Liver (tissue), 3 donors: ENCODE results near the gene HAGH.

Experiments used
- GABPA ChIP-seq, 2 donors: IDR thresholded peaks in 1 of 2; conservative IDR thresholded peaks in 1 of 2; 2 replicates each; pipeline ENCODE4 v1.6.1; 2016; ENCODE audit warnings: antibody characterized with exemption in 2 of 2, mild to moderate bottlenecking in 1 of 2, moderate library complexity in 1 of 2
- HNF4A ChIP-seq, 2 donors: conservative IDR thresholded peaks; 2 replicates each; pipeline ENCODE4 v1.6.1; 2016; ENCODE audit warnings: antibody characterized with exemption in 2 of 2, mild to moderate bottlenecking in 2 of 2
- JUND ChIP-seq, 2 donors: IDR thresholded peaks; 2 replicates each; pipeline ENCODE4 v1.6.1; 2016; ENCODE audit warnings: antibody characterized with exemption in 2 of 2
- RAD21 ChIP-seq, 2 donors: IDR thresholded peaks; 2 replicates each; pipeline ENCODE4 v1.6.1; 2016; ENCODE audit warnings: antibody characterized with exemption in 2 of 2, mild to moderate bottlenecking in 2 of 2
- RXRA ChIP-seq, 2 donors: IDR thresholded peaks; 2 replicates each; pipeline ENCODE4 v1.6.1; 2017 to 2018; ENCODE audit warnings: antibody characterized with exemption in 2 of 2, mild to moderate bottlenecking in 1 of 2
- SP1 ChIP-seq: IDR thresholded peaks from 2 replicates; pipeline ENCODE4 v1.6.1; 2018; ENCODE audit warnings: antibody characterized with exemption, mild to moderate bottlenecking
- TAF1 ChIP-seq: conservative IDR thresholded peaks from 2 replicates; pipeline ENCODE4 v1.6.1; 2016; ENCODE audit warnings: antibody characterized with exemption, mild to moderate bottlenecking
- YY1 ChIP-seq: IDR thresholded peaks from 2 replicates; pipeline ENCODE4 v1.6.1; 2016; ENCODE audit warnings: antibody characterized with exemption, mild to moderate bottlenecking
- TF ChIP-seq, protein P1 (sequence below): fragments of 150-350 bp; IDR thresholded peaks from 2 replicates; pipeline ENCODE4 v1.5.1; 2017; ENCODE audit warnings: improper control_type of control experiment, low read depth, low read length; ENCODE audit not compliant: missing input control
- TF ChIP-seq, protein P2 (sequence below): IDR thresholded peaks from 2 replicates; pipeline ENCODE4 v1.6.1; 2016; ENCODE audit warnings: antibody characterized with exemption
- TF ChIP-seq, protein P3 (sequence below): IDR thresholded peaks from 2 replicates; pipeline ENCODE4 v1.6.1; 2016; ENCODE audit warnings: antibody characterized with exemption
- TF ChIP-seq, protein P4 (sequence below): IDR thresholded peaks from 2 replicates; pipeline ENCODE4 v1.6.1; 2016; ENCODE audit warnings: antibody characterized with exemption, mild to moderate bottlenecking
- donor health status: healthy.
- donor health status: healthy.

DNA sequence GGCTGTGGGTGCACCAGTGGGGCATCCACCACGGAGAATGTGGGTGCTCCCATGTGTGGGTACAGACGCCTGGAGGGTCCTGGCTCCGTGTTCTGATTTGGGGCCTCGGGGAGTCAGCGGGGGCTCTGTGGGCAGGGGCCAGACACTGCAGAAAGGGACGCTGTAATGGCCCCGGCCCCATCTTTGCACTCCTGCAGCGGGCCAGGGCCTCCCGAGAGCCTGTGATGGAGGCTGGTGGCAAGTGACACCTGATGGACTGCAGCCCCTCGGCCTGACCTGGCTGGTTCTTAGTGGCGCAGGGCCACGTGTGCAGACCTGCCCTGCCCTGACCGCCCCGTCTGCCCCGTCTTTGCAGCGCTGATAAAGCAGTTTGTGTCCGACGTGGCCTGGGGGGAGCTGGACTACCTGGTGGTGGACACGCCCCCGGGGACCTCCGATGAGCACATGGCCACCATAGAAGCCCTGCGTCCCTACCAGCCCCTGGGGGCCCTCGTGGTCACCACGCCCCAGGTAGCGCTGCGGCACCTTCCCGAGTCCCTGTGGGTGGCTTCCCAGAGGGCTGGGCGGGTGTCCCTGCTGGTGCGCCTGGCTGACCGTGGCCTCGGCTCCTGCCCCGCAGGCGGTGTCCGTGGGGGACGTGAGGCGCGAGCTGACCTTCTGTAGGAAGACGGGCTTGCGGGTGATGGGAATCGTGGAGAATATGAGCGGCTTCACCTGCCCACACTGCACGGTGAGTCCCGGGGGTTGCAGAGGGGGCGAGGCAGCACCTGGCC, 39.1 kb downstream of the HAGH start:
- no peak for TF ChIP-seq SP1
- TF ChIP-seq JUND (IDR thresholded peaks at IDR 0.05), result no peak
- TF ChIP-seq, protein P1, sequence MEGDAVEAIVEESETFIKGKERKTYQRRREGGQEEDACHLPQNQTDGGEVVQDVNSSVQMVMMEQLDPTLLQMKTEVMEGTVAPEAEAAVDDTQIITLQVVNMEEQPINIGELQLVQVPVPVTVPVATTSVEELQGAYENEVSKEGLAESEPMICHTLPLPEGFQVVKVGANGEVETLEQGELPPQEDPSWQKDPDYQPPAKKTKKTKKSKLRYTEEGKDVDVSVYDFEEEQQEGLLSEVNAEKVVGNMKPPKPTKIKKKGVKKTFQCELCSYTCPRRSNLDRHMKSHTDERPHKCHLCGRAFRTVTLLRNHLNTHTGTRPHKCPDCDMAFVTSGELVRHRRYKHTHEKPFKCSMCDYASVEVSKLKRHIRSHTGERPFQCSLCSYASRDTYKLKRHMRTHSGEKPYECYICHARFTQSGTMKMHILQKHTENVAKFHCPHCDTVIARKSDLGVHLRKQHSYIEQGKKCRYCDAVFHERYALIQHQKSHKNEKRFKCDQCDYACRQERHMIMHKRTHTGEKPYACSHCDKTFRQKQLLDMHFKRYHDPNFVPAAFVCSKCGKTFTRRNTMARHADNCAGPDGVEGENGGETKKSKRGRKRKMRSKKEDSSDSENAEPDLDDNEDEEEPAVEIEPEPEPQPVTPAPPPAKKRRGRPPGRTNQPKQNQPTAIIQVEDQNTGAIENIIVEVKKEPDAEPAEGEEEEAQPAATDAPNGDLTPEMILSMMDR, result no peak
- TF ChIP-seq YY1, result no peak
- no peak for TF ChIP-seq RAD21 (IDR thresholded peaks at IDR 0.05)
- TF ChIP-seq, protein P2, sequence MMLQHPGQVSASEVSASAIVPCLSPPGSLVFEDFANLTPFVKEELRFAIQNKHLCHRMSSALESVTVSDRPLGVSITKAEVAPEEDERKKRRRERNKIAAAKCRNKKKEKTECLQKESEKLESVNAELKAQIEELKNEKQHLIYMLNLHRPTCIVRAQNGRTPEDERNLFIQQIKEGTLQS, result no peak
- TF ChIP-seq, protein P3, sequence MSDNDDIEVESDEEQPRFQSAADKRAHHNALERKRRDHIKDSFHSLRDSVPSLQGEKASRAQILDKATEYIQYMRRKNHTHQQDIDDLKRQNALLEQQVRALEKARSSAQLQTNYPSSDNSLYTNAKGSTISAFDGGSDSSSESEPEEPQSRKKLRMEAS, result no peak
- TF ChIP-seq, protein P4, sequence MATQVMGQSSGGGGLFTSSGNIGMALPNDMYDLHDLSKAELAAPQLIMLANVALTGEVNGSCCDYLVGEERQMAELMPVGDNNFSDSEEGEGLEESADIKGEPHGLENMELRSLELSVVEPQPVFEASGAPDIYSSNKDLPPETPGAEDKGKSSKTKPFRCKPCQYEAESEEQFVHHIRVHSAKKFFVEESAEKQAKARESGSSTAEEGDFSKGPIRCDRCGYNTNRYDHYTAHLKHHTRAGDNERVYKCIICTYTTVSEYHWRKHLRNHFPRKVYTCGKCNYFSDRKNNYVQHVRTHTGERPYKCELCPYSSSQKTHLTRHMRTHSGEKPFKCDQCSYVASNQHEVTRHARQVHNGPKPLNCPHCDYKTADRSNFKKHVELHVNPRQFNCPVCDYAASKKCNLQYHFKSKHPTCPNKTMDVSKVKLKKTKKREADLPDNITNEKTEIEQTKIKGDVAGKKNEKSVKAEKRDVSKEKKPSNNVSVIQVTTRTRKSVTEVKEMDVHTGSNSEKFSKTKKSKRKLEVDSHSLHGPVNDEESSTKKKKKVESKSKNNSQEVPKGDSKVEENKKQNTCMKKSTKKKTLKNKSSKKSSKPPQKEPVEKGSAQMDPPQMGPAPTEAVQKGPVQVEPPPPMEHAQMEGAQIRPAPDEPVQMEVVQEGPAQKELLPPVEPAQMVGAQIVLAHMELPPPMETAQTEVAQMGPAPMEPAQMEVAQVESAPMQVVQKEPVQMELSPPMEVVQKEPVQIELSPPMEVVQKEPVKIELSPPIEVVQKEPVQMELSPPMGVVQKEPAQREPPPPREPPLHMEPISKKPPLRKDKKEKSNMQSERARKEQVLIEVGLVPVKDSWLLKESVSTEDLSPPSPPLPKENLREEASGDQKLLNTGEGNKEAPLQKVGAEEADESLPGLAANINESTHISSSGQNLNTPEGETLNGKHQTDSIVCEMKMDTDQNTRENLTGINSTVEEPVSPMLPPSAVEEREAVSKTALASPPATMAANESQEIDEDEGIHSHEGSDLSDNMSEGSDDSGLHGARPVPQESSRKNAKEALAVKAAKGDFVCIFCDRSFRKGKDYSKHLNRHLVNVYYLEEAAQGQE, result no peak
- TF ChIP-seq RXRA (IDR thresholded peaks at IDR 0.05), result no peak
- TF ChIP-seq TAF1, result no peak
- TF ChIP-seq HNF4A (conservative IDR thresholded peaks at IDR 0.05), result no peak
- no peak for TF ChIP-seq GABPA (IDR thresholded peaks at IDR 0.05 in 1 of 2, conservative IDR thresholded peaks at IDR 0.05 in 1 of 2)
